ENCODE measurements around the gene KCNMA1.

- TF ChIP-seq, protein P1, sequence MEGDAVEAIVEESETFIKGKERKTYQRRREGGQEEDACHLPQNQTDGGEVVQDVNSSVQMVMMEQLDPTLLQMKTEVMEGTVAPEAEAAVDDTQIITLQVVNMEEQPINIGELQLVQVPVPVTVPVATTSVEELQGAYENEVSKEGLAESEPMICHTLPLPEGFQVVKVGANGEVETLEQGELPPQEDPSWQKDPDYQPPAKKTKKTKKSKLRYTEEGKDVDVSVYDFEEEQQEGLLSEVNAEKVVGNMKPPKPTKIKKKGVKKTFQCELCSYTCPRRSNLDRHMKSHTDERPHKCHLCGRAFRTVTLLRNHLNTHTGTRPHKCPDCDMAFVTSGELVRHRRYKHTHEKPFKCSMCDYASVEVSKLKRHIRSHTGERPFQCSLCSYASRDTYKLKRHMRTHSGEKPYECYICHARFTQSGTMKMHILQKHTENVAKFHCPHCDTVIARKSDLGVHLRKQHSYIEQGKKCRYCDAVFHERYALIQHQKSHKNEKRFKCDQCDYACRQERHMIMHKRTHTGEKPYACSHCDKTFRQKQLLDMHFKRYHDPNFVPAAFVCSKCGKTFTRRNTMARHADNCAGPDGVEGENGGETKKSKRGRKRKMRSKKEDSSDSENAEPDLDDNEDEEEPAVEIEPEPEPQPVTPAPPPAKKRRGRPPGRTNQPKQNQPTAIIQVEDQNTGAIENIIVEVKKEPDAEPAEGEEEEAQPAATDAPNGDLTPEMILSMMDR (IDR thresholded peaks at IDR 0.05), result no peak
- TF ChIP-seq POLR2AphosphoS5 (IDR thresholded peaks at IDR 0.05; ENCODE audit: insufficient read depth in 1 of 2, low read depth in 1 of 2), result no peak
These were observed 107.6 kb downstream of the KCNMA1 start for GRCh38 chr10:77530011-77530410.

Measured in vagina (tissue), 2 donors.